Loucy (cell line): ENCODE data around the gene NUDT2.

Experiments
- H2AFZ ChIP-seq: fragments of 200-600 bp; sonication (generic); 2 replicates; pipeline ENCODE4 v1.6.0; 2016; ENCODE audit warnings: antibody characterized with exemption, mild to moderate bottlenecking, low read length, moderate library complexity
- H3F3A ChIP-seq: fragments of 200-600 bp; 2 replicates; pipeline ENCODE4 v1.6.0; 2016; ENCODE audit warnings: antibody characterized with exemption, low read depth, mild to moderate bottlenecking
- H3K27me3 ChIP-seq: fragments of 200-600 bp; sonication (generic); 2 replicates; pipeline ENCODE4 v1.6.1; 2014; ENCODE audit warnings: low read length, mild to moderate bottlenecking; ENCODE audit not compliant: insufficient read depth, poor library complexity, severe bottlenecking
- H3K36me3 ChIP-seq: fragments of 200-600 bp; sonication (generic); 2 replicates; pipeline ENCODE4 v1.6.1; 2016; ENCODE audit warnings: low read length; ENCODE audit not compliant: insufficient read depth
- H3K4me1 ChIP-seq: fragments of 200-600 bp; sonication (generic); 2 replicates; pipeline ENCODE4 v1.5.1; 2014; ENCODE audit warnings: low read length, mild to moderate bottlenecking; ENCODE audit not compliant: insufficient read depth, poor library complexity, severe bottlenecking
- H3K4me2 ChIP-seq: fragments of 200-600 bp; sonication (generic); 2 replicates; pipeline ENCODE4 v1.6.0; 2014; ENCODE audit warnings: antibody characterized with exemption, low read length, low read depth, mild to moderate bottlenecking; ENCODE audit not compliant: poor library complexity, severe bottlenecking
- H3K4me3 ChIP-seq: fragments of 200-600 bp; sonication (generic); 2 replicates; pipeline ENCODE4 v1.5.1; 2014; ENCODE audit warnings: low read length, mild to moderate bottlenecking, mixed read lengths; ENCODE audit not compliant: poor library complexity, severe bottlenecking
- H3K79me2 ChIP-seq: fragments of 200-600 bp; sonication (generic); 2 replicates; pipeline ENCODE4 v1.6.1; 2014; ENCODE audit warnings: low read length; ENCODE audit not compliant: insufficient read depth
- H3K9ac ChIP-seq: fragments of 200-600 bp; sonication (generic); 2 replicates; pipeline ENCODE4 v1.6.0; 2014; ENCODE audit warnings: mild to moderate bottlenecking, low read depth, low read length, moderate library complexity; ENCODE audit not compliant: poor library complexity, severe bottlenecking
- H3K9me2 ChIP-seq: fragments of 200-600 bp; sonication (generic); replicated peaks from 2 replicates; pipeline ENCODE4 v1.6.1; 2016; ENCODE audit warnings: low read depth, low read length, mixed read lengths
- H3K9me3 ChIP-seq: fragments of 200-600 bp; sonication (generic); 2 replicates; pipeline ENCODE4 v1.6.1; 2014; ENCODE audit warnings: mild to moderate bottlenecking, antibody characterized with exemption, low read length, low read depth; ENCODE audit not compliant: insufficient read depth
- H4K20me1 ChIP-seq: fragments of 200-600 bp; sonication (generic); 2 replicates; pipeline ENCODE4 v1.6.0; 2014; ENCODE audit warnings: antibody characterized with exemption, low read length, mild to moderate bottlenecking; ENCODE audit not compliant: insufficient read depth, poor library complexity, severe bottlenecking
- CTCF ChIP-seq: fragments of 200-600 bp; sonication (generic); conservative IDR thresholded peaks from 2 replicates; pipeline ENCODE4 v1.5.1; 2014; ENCODE audit warnings: mild to moderate bottlenecking, antibody characterized with exemption, low read length
- EZH2phosphoT487 ChIP-seq: fragments of 200-600 bp; IDR thresholded peaks from 2 replicates; pipeline ENCODE4 v1.6.1; 2018; ENCODE audit warnings: antibody characterized with exemption, mild to moderate bottlenecking, moderate library complexity, borderline replicate concordance

Gene NUDT2

GRCh38 chr9:34318163-34318790, 11.1 kb upstream of the NUDT2 start:
- Histone ChIP-seq H3K4me3 (no peak overlapping the region), H3K4me1 (no peaks in the 10 kb centered on the region), H4K20me1 (no peaks in the 10 kb centered on the region), H3K4me2 (no peak overlapping the region), H3K27me3 (no peaks in the 10 kb centered on the region), H3K9me2 (no peaks in the 10 kb centered on the region), H3K36me3 (no peaks in the 10 kb centered on the region), H3K9me3 (no peaks in the 10 kb centered on the region), H3K79me2 (0 out of 2 replicates have a peak, but pooled peaks cover under 1% of the 10 kb centered on the region), H2AFZ (no peak overlapping the region), H3K9ac (no peak overlapping the region), H3F3A (no peaks in the 10 kb centered on the region)
- TF ChIP-seq EZH2phosphoT487 (no peak), CTCF (no peak)

- peaks cover 22% of the 10 kb centered on the region for H3K79me2 ChIP-seq
- TF ChIP-seq CTCF (no peak), EZH2phosphoT487 (no peak)
- H3K27me3 ChIP-seq, result no peaks in the 10 kb centered on the region
Measured at GRCh38 chr9:34321451-34321850, 7.9 kb upstream of the NUDT2 start.

GRCh38 chr9:34322899-34323591, 6.3 kb upstream of the NUDT2 start:
- Histone ChIP-seq H3K79me2 (peaks cover 33% of the 10 kb centered on the region), H3K4me1 (peaks cover 11% of the 10 kb centered on the region), H4K20me1 (no peaks in the 10 kb centered on the region), H3K36me3 (no peaks in the 10 kb centered on the region), H3K9me2 (no peaks in the 10 kb centered on the region), H3K9me3 (no peaks in the 10 kb centered on the region), H3K4me2 (peak overlapping the region; percentile 3), H2AFZ (no peak overlapping the region), H3K4me3 (no peak overlapping the region), H3K27me3 (no peaks in the 10 kb centered on the region), H3K9ac (peak overlapping the region; percentile 5), H3F3A (no peaks in the 10 kb centered on the region)
- TF ChIP-seq EZH2phosphoT487, result no peak
- TF ChIP-seq CTCF, result no peak

More at GRCh38 chr9:34321451-34321850, 7.9 kb upstream of the NUDT2 start:
- no peaks in the 10 kb centered on the region for H3F3A ChIP-seq
- H3K36me3 ChIP-seq, result no peaks in the 10 kb centered on the region
- no peaks in the 10 kb centered on the region for H4K20me1 ChIP-seq
- peaks cover 3% of the 10 kb centered on the region for H3K4me1 ChIP-seq
- no peak overlapping the region for H2AFZ ChIP-seq
- H3K9ac ChIP-seq, result no peak overlapping the region
- no peak overlapping the region for H3K4me3 ChIP-seq
- no peak overlapping the region for H3K4me2 ChIP-seq
- H3K9me3 ChIP-seq, result no peaks in the 10 kb centered on the region
- no peaks in the 10 kb centered on the region for H3K9me2 ChIP-seq
